ENCODE results near the gene SCTR. TPM values are rescaled to one million over a fixed set of nuclear protein-coding genes. Genes with fewer than 3 reads are reported as not detected.
A peak's percentile ranks its signal among the peaks of the same experiment; 100 is the strongest.

SCTR gene
- total and polyA plus RNA-seq, 2 of the 13 experiments (the other 11 are each of a cell fraction or from before 2014, with no cell fraction given) = not detected

DNA sequence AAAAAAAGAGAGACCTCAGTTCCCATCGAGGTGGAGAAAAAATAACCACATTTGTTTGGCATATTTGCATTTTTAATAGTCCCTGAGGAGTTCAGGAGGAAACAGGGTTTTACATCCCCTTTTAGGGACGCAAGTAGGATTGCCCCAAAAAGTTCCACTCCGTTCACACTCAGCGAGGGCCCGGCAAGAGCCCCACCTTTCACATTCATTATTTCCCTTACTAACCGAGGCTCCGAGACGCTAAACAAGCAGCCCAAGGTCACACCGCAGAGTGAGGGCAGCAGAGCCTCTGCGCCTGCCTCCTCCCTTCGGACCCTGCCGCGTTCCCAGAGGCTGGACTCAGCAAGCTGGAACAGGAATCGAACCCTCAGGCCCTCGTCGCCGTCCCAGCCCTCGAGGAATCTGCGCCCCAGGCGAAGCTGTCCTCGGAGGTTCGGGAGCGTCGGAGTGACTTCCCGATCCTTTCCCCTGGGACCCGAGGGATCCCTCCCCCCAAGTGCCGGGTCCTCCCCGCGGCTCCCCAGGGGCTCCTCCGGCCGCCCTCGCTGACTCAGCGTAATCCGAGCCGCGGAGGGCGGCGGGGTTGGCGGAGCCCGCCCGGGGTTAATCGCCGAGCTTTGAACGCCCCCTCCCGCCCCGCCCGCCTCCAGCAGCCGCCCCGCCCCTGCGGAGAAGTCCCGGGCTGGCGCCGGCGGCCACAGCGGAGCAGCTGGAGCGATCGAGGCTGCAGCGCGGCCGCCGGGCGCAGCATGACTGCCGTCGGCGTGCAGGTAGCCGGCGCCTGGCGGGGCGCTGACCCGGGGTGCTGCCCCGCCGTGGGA lies 92.9 kb downstream of the SCTR start, which contains the start of gene TMEM37 (continued):
- peak; percentile 94 for TF ChIP-seq ZFP90 (CRISPR knock-in tag; IDR thresholded peaks at IDR 0.05; ENCODE audit: borderline replicate concordance)
- TF ChIP-seq ZKSCAN5 (CRISPR knock-in tag; IDR thresholded peaks at IDR 0.05) = peak; percentile 73; the same call in 1 of the 2 replicates
- TF ChIP-seq, protein P1, sequence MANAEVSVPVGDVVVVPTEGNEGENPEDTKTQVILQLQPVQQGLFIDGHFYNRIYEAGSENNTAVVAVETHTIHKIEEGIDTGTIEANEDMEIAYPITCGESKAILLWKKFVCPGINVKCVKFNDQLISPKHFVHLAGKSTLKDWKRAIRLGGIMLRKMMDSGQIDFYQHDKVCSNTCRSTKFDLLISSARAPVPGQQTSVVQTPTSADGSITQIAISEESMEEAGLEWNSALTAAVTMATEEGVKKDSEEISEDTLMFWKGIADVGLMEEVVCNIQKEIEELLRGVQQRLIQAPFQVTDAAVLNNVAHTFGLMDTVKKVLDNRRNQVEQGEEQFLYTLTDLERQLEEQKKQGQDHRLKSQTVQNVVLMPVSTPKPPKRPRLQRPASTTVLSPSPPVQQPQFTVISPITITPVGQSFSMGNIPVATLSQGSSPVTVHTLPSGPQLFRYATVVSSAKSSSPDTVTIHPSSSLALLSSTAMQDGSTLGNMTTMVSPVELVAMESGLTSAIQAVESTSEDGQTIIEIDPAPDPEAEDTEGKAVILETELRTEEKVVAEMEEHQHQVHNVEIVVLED (CRISPR knock-in tag; IDR thresholded peaks at IDR 0.05; ENCODE audit: borderline replicate concordance) = no peak
- TF ChIP-seq ZNF263 (CRISPR knock-in tag; IDR thresholded peaks at IDR 0.05) = peak; percentile 98
- no peak for TF ChIP-seq SYNCRIP (IDR thresholded peaks at IDR 0.05; ENCODE audit: insufficient read depth, low read depth, low read length)
- peak; percentile 72 for TF ChIP-seq KMT2B (CRISPR knock-in tag; IDR thresholded peaks at IDR 0.05)
- TF ChIP-seq KLF6 (CRISPR knock-in tag; IDR thresholded peaks at IDR 0.05) = no peak; the same call in 1 of the 2 replicates
- TF ChIP-seq, protein P2, sequence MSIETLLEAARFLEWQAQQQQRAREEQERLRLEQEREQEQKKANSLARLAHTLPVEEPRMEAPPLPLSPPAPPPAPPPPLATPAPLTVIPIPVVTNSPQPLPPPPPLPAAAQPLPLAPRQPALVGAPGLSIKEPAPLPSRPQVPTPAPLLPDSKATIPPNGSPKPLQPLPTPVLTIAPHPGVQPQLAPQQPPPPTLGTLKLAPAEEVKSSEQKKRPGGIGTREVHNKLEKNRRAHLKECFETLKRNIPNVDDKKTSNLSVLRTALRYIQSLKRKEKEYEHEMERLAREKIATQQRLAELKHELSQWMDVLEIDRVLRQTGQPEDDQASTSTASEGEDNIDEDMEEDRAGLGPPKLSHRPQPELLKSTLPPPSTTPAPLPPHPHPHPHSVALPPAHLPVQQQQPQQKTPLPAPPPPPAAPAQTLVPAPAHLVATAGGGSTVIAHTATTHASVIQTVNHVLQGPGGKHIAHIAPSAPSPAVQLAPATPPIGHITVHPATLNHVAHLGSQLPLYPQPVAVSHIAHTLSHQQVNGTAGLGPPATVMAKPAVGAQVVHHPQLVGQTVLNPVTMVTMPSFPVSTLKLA (IDR thresholded peaks at IDR 0.05) = no peak
- no peak for TF ChIP-seq ZNF891 (CRISPR knock-in tag; IDR thresholded peaks at IDR 0.05)
- TF ChIP-seq HOXA9 (CRISPR knock-in tag; IDR thresholded peaks at IDR 0.05; ENCODE audit: borderline replicate concordance) = peak; percentile 58; the same call in 1 of the 2 replicates
- TF ChIP-seq ZNF549 (CRISPR knock-in tag; IDR thresholded peaks at IDR 0.05) = no peak
- peak; percentile 70 for TF ChIP-seq ETV5 (CRISPR knock-in tag; IDR thresholded peaks at IDR 0.05; ENCODE audit: borderline replicate concordance)
- no peak for TF ChIP-seq SUZ12 (IDR thresholded peaks at IDR 0.05; ENCODE audit: low read depth, low read length)
- peak; percentile 88 for TF ChIP-seq ZNF451 (CRISPR knock-in tag; IDR thresholded peaks at IDR 0.05)
- peak; percentile 92 for TF ChIP-seq TBX2 (CRISPR knock-in tag; IDR thresholded peaks at IDR 0.05; ENCODE audit: borderline replicate concordance)
- TF ChIP-seq ZNF713 (CRISPR knock-in tag; IDR thresholded peaks at IDR 0.05) = no peak
- TF ChIP-seq ZNF256 (CRISPR knock-in tag; conservative IDR thresholded peaks at IDR 0.05) = 0 out of 2 replicates have a peak, but pooled peaks have one; percentile 42
- TF ChIP-seq, protein P3, sequence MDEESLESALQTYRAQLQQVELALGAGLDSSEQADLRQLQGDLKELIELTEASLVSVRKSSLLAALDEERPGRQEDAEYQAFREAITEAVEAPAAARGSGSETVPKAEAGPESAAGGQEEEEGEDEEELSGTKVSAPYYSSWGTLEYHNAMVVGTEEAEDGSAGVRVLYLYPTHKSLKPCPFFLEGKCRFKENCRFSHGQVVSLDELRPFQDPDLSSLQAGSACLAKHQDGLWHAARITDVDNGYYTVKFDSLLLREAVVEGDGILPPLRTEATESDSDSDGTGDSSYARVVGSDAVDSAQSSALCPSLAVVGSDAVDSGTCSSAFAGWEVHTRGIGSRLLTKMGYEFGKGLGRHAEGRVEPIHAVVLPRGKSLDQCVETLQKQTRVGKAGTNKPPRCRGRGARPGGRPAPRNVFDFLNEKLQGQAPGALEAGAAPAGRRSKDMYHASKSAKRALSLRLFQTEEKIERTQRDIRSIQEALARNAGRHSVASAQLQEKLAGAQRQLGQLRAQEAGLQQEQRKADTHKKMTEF (CRISPR knock-in tag; IDR thresholded peaks at IDR 0.05) = peak; percentile 80
- TF ChIP-seq SIX4 (CRISPR knock-in tag; IDR thresholded peaks at IDR 0.05) = peak; percentile 99
- TF ChIP-seq POLR2AphosphoS5 (IDR thresholded peaks at IDR 0.05; ENCODE audit: low read depth, low read length) = peak; percentile 76
- no peak for TF ChIP-seq ZNF550 (CRISPR knock-in tag; IDR thresholded peaks at IDR 0.05; ENCODE audit: borderline replicate concordance)
- TF ChIP-seq, protein P4, sequence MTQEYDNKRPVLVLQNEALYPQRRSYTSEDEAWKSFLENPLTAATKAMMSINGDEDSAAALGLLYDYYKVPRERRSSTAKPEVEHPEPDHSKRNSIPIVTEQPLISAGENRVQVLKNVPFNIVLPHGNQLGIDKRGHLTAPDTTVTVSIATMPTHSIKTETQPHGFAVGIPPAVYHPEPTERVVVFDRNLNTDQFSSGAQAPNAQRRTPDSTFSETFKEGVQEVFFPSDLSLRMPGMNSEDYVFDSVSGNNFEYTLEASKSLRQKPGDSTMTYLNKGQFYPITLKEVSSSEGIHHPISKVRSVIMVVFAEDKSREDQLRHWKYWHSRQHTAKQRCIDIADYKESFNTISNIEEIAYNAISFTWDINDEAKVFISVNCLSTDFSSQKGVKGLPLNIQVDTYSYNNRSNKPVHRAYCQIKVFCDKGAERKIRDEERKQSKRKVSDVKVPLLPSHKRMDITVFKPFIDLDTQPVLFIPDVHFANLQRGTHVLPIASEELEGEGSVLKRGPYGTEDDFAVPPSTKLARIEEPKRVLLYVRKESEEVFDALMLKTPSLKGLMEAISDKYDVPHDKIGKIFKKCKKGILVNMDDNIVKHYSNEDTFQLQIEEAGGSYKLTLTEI (CRISPR knock-in tag; conservative IDR thresholded peaks at IDR 0.05) = no peak
- TF ChIP-seq YY1 (IDR thresholded peaks at IDR 0.05; ENCODE audit: insufficient read depth, insufficient replicate concordance, low read depth, low read length) = peak; percentile 59
